ENCODE measurements around the gene KLRC3.
"Not testable (repeated sequence)": the region's sequence is repeated elsewhere in the genome, so short reads cannot be mapped to it uniquely, and the experiment has no call there.

The KLRC3 gene

GRCh38 chr12:10386857-10387256 lies 33.5 kb downstream of the KLRC3 start:
- DNase-seq (ENCODE audit: low spot score): no peak
- in situ Hi-C loops (cut with MboI; ENCODE audit: low sequenced_read_pairs, unreplicated experiment): no loop called here
- no peak for TF ChIP-seq CTCF (IDR thresholded peaks at IDR 0.05; ENCODE audit: borderline replicate concordance, control extremely low read depth, extremely low read depth, insufficient read depth, missing control alignments)

GRCh38 chr12:10385166-10385613 lies 35.2 kb downstream of the KLRC3 start:
- no peak for DNase-seq (ENCODE audit: low spot score)
- in situ Hi-C loops (cut with MboI; ENCODE audit: low sequenced_read_pairs, unreplicated experiment): no loop called here
- TF ChIP-seq CTCF (IDR thresholded peaks at IDR 0.05; ENCODE audit: borderline replicate concordance, control extremely low read depth, extremely low read depth, insufficient read depth, missing control alignments): no peak

GRCh38 chr12:10384191-10384590 lies 36.2 kb downstream of the KLRC3 start:
- TF ChIP-seq CTCF (IDR thresholded peaks at IDR 0.05; ENCODE audit: borderline replicate concordance, control extremely low read depth, extremely low read depth, insufficient read depth, missing control alignments): no peak
- no peak for DNase-seq (ENCODE audit: low spot score)
- in situ Hi-C loops (cut with MboI; ENCODE audit: low sequenced_read_pairs, unreplicated experiment): no loop called here

GRCh38 chr12:10381928-10382628 lies 38.3 kb downstream of the KLRC3 start:
- no peak for DNase-seq (ENCODE audit: low spot score)
- TF ChIP-seq CTCF (IDR thresholded peaks at IDR 0.05; ENCODE audit: borderline replicate concordance, control extremely low read depth, extremely low read depth, insufficient read depth, missing control alignments): no peak
- in situ Hi-C loops (cut with MboI; ENCODE audit: low sequenced_read_pairs, unreplicated experiment): no loop called here

- in situ Hi-C loops (cut with MboI; ENCODE audit: low sequenced_read_pairs, unreplicated experiment); DNase-seq (ENCODE audit: low spot score): not testable (repeated sequence)
Observed at GRCh38 chr12:10378737-10379136, 41.7 kb downstream of the KLRC3 start.

GRCh38 chr12:10374624-10375018 lies 45.8 kb downstream of the KLRC3 start:
- in situ Hi-C loops (cut with MboI; ENCODE audit: low sequenced_read_pairs, unreplicated experiment): no loop called here
- DNase-seq (ENCODE audit: low spot score): no peak
- TF ChIP-seq CTCF (IDR thresholded peaks at IDR 0.05; ENCODE audit: borderline replicate concordance, control extremely low read depth, extremely low read depth, insufficient read depth, missing control alignments): no peak

GRCh38 chr12:10372559-10372958 lies 47.8 kb downstream of the KLRC3 start:
- DNase-seq (ENCODE audit: low spot score): no peak
- in situ Hi-C loops (cut with MboI; ENCODE audit: low sequenced_read_pairs, unreplicated experiment): no loop called here
- TF ChIP-seq CTCF (IDR thresholded peaks at IDR 0.05; ENCODE audit: borderline replicate concordance, control extremely low read depth, extremely low read depth, insufficient read depth, missing control alignments): no peak

GRCh38 chr12:10371893-10372535 lies 48.4 kb downstream of the KLRC3 start:
- DNase-seq (ENCODE audit: low spot score); in situ Hi-C loops (cut with MboI; ENCODE audit: low sequenced_read_pairs, unreplicated experiment): not testable (repeated sequence)
